AG09319 (cell line): ENCODE data around the gene CHMP6.
"Not testable (repeated sequence)": the region's sequence is repeated elsewhere in the genome, so short reads cannot be mapped to it uniquely, and the experiment has no call there.

Experiments
- DNase-seq: peaks from one replicate; pipeline ENCODE4 v3.0.0-alpha.2; 2010; ENCODE audit warnings: low read depth; ENCODE audit errors: extremely low read depth
- CTCF ChIP-seq: IDR thresholded peaks from 2 replicates; pipeline ENCODE4 v1.5.1; 2011; ENCODE audit warnings: low read depth, mild to moderate bottlenecking, inconsistent platforms, low read length, moderate library complexity

The CHMP6 gene

DNA sequence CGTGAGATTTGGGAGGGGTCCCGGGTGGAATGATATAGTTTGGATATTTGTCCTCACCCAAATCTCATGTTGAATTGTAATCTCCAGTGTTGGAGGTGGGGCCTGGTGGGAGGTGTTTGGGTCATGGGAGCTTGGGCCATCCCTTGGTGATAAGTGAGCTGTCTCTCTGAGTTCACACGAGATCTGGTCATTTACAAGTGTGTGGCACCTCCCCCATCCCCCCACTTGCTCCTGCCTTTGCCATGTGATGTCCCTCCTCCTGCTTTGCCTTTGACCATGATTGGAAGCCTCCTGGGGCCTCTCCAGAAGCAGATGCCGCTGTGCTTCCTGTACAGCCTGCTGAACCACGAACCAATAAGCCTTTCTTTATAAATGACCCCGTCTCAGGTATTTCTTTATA, 22.0 kb downstream of the CHMP6 start:
- no peak for TF ChIP-seq CTCF
- no peak for DNase-seq

DNA sequence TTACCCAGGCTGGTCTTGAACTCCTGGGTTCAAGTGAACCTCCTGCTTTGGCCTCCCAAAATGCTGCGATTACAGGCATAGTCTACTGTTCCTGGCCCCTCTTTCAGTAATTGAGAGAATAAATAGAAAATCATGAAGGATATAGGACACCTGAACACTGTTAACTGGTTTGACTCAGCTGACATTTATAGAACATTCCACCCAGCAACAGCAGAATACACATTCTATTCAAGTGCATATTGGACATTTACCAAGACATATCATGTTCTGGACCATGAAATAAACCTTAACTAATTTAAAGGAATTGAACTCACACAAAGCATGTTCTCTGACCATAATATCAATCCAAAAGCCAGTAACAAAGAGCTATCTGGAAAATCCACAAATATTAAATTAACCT, 23.5 kb downstream of the CHMP6 start:
- no peak for DNase-seq
- TF ChIP-seq CTCF, result no peak

- no peak for TF ChIP-seq CTCF
- no peak for DNase-seq
Measured at GRCh38 chr17:81016575-81016974, 24.9 kb downstream of the CHMP6 start.

GRCh38 chr17:81017330-81017729, 25.7 kb downstream of the CHMP6 start:
- DNase-seq, result not testable (repeated sequence)

DNA sequence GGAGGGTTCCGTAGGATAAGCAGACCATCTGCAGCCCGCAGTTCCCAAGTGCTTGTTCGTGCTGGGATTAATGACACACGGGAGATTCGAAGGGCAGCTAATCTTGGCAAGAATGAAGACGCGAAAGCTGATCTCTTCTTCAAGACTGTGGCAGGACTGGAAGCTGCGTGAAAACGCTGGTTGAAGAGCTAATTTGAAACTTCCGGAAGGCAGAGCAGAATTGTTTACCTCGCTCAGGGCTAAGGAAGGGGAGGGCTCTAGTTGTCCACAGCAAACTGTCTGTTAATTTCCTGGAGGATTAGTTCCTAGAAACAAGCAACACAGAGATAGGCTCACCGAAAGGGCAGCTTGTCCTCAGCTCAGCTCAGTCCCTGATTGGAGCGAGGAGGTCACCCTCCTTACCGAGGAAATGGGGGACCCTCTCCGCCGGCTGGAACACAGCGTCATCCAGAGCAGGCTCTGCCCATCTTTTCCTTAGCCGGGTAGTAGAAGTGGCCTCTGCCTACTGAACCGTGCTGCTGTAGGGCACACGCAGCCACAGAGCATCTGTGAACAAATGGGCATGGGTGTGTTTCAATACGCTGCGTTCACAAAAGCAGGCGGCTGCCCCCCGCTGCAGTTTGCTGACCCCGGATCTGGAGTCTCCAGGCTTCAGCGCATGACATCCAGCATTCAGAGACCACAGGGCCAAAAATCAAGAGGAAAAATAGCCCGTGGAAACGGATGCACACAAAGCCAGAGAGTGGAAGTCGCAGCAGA, 26.6 kb downstream of the CHMP6 start:
- TF ChIP-seq CTCF, result no peak
- no peak for DNase-seq

DNA sequence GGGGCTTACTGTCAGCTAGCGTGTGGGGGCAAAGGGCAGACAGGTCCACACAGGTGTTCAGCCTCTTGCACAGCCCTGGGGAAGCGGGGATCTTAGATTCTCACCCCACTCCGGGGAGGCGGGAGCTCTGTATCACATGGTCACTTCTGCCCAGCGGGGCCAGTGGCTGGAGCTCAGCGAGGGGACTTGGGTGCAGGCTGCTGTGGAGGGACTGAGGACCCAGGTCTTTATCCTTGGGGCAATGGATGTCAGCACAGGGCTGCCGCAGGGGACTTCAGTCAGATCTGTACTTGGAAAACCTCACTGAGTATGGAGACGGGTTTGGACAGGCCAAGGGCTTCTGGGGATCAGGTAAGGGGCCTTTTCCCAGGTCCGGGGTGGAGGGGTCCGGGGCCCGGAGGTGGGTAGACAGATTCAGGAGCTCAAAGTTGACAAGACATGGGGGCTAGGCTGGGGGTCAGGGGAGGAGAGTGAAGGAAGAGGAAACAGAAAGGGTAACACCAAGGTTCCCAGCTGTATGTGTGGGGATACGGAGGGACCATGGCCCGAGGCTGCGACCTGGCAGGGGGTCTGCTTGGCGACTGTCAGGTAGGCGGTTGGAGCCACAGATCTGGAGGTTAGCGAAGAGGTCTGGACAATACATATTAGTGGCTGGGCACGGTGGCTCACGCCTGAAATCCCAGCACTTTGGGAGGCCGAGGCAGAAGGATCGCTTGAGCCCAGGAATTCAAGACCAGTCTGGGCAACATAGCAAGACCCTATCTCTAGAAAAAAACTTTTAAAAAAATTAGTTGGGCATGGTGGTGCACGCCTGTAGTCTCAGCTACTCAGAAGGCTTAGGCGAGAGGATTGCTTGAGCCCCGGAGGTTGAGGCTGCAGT, 28.2 kb downstream of the CHMP6 start:
- no peak for TF ChIP-seq CTCF
- no peak for DNase-seq

GRCh38 chr17:81020443-81020766, 28.8 kb downstream of the CHMP6 start:
- DNase-seq, result no peak
- no peak for TF ChIP-seq CTCF
